C4-2B (cell line): Measurements from ENCODE around the gene PAK4.
A peak's percentile ranks its signal among the peaks of the same experiment; 100 is the strongest.

Source experiments
- H3K27ac ChIP-seq: fragments of 450-650 bp; 2 replicates; pipeline ENCODE4 v1.5.1; 2017
- ZFX ChIP-seq: fragments of 450-650 bp; IDR thresholded peaks from 2 replicates; pipeline ENCODE4 v1.6.1; 2017
- TF ChIP-seq, protein P1 (sequence below): fragments of 450-650 bp; conservative IDR thresholded peaks from 2 replicates; pipeline ENCODE4 v1.5.1; 2017; ENCODE audit warnings: mild to moderate bottlenecking

The PAK4 gene

DNA sequence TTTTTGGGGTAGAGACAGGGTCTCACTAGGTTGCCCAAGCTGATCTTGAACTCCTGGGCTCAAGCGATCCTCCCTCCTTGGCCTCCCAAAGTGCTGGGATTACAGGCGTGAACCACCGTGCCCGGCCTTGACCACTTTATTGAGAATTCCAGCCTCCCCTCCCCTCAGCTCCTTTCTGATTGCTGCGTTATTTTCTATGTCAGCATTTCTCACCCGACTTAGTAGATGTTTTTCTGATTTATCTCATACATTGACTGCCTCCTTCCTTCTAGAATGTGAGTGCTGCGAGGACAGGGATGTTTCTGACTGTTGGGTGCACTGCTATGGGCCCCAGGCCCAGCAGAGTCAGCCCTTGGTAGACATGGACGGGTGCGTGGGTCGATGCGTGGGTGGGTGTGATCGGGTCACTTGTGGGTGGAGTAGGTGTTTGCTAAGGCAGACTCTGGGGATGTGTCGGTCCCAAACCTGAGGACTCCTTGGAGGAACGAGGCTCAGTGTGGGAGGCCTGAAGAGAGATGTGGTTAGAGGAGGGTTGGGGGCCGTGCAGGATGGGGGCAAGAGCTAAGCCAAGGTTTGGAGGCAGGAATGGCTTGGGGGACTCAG, 37.0 kb downstream of the PAK4 start:
- H3K27ac ChIP-seq = peak overlapping the region; percentile 96
- TF ChIP-seq, protein P1, sequence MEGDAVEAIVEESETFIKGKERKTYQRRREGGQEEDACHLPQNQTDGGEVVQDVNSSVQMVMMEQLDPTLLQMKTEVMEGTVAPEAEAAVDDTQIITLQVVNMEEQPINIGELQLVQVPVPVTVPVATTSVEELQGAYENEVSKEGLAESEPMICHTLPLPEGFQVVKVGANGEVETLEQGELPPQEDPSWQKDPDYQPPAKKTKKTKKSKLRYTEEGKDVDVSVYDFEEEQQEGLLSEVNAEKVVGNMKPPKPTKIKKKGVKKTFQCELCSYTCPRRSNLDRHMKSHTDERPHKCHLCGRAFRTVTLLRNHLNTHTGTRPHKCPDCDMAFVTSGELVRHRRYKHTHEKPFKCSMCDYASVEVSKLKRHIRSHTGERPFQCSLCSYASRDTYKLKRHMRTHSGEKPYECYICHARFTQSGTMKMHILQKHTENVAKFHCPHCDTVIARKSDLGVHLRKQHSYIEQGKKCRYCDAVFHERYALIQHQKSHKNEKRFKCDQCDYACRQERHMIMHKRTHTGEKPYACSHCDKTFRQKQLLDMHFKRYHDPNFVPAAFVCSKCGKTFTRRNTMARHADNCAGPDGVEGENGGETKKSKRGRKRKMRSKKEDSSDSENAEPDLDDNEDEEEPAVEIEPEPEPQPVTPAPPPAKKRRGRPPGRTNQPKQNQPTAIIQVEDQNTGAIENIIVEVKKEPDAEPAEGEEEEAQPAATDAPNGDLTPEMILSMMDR = no peak
- TF ChIP-seq ZFX = no peak

DNA sequence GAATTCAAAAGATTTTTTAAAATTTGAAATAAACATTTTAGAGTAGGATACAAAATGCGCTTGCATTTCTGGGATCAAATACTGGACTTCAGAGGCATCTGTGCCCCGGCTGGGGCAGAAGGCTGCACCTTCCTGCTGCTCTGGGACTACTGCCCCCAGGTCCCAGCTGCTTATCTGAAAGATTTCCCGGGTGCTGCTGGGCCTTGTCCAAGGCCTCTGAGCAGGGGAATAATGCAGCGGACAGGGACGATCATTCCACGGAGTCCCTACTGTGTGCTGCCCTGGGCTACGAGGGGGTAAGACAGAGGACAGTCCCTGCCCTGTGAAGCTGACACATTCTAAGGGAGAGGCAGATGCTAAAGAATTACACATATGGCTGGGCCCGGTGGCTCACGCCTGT, 38.0 kb downstream of the PAK4 start:
- H3K27ac ChIP-seq = peak overlapping the region; percentile 96; the same call in 1 of the 2 replicates
- TF ChIP-seq, protein P1 = no peak
- no peak for TF ChIP-seq ZFX

DNA sequence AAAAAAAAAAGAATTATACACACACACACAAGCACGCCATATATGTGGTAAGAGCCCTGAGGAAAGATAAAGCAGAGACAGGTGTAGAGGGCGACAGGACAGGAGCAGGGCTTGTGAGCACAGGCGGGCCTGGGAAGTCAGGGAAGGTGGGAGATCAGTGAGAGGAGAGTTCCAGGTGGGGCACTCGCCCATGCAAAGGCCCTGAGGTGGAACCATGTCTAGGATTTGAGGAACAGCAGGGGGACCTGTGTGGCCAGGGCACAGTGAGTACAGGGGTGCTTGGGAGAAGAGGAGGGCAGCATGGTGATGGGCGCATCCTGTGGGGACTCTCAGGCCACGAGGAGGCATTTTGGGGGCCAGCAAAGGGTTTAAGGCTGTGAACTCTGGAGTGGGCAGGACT, 38.7 kb downstream of the PAK4 start:
- TF ChIP-seq ZFX = no peak
- TF ChIP-seq, protein P1 = no peak
- peak overlapping the region; percentile 96 for H3K27ac ChIP-seq

DNA sequence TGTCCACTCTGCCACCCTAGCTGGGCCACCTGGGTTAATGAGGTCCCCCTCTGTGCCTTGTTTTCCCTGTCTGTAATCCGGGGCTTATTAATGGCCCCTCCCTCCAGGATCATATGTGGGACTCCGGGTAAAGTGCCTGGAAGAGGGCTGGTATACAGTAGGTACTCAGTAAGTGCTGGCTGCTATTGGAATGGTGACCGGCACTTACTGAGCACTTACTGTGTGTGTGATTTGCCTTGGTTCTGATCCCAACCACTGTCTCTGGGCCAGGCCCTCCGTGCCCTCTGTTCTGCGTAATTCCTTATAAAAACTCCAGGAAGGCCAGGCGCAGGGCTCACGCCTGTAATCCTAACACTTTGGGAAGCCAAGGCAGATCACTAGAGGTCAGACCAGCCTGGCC, 40.3 kb downstream of the PAK4 start:
- TF ChIP-seq ZFX = no peak
- TF ChIP-seq, protein P1 = no peak
- peak overlapping the region; percentile 96 for H3K27ac ChIP-seq

DNA sequence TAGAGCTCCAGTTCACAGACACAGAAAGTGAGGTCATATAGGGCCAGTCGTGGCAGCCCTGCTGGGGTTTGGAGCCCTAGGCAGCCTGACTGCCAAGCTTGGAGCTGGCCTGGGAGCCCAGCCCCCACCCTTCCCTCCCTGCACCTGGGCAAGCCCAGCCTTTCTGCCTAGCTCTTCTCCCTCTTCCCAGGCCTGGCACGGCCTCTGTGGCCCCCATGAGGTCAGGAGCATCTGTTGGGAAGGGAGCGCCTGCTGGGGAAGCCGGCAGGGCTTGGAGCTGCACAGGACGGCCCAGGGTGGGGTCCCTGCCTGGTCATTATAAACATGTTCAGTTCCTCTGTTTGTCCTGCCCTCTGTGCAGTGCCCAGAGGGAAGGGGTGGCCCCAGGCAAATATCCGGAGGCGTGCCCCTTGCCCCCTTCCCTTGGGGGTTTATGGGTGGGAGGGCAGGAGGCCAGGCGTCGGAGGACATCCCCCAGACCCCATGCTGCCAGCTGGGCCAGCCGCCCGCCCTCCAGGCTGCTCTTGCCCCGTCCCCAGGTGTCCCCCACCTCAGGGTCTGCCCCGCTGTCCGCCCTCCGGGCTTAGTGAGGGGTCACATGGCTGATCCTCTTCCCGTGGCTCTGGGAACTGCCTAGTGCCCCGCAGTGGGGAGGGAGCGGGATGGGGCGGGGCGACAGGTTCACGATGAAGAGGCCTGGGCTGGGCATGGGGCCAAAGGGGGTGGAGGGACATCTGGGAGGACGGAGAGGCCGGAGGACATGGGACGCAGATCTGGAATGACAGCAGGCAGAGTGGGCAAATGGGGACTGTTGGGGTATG, 41.2 kb downstream of the PAK4 start:
- peak overlapping the region; percentile 96 for H3K27ac ChIP-seq
- TF ChIP-seq, protein P1 = no peak
- no peak for TF ChIP-seq ZFX

DNA sequence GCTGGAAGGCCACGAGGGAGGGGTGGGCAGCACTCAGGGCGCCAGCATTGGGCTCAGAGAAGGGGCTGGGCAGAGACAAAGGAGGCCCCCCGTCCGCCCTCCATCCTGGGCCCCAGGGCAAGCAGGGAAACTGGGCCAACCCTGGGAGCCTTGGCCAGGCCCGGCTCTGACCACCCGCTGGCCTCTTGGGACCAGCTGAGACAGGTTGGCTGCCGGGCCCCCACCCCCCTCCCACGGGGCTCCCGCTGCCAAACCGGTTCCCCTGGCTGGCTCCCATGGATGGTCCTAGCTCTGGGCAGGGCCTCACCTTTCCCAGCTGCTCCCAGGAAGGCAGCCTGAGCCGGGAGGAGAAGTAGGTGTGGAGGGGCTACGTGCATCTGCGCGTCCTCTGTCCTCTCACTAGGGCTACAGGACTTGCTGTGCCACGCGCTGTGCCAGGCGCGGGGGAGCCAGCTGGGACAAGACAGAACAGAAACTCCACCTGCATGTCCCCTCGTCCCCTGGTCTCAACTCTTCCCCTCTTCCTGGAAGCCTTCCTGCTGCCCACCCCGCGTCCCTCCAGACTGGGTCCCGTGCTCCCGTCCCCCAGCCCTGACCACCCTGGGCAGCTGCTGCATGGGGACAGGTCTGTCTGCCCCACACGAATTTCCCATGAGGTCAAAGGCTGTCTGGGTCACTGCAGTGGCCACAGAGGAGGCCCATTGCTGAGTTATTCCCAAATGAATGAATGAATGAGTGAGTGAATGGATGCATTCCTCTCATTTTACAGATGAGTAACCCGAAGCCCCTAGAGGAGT, 42.1 kb downstream of the PAK4 start:
- TF ChIP-seq, protein P1 = no peak
- TF ChIP-seq ZFX = no peak
- peak overlapping the region; percentile 96 for H3K27ac ChIP-seq
